ENCODE results near the gene AKNA. TPM values are rescaled to one million over a fixed set of nuclear protein-coding genes. Genes with fewer than 3 reads are reported as not detected.

The AKNA gene
- total RNA-seq, 1 donor from 2014 or later, result 43.1 TPM

GRCh38 chr9:114412048-114412683 is 24.4 kb upstream of the AKNA start:
- TF ChIP-seq CTCF (IDR thresholded peaks at IDR 0.05), result no peak
- DNase-seq (ENCODE audit: low spot score), result no peak
- peaks cover 20% of the 10 kb centered on the region for H3K4me1 Mint-ChIP-seq (ENCODE audit: low read depth)
- no peaks in the 10 kb centered on the region for H3K36me3 Mint-ChIP-seq (ENCODE audit: low read depth)
- no peaks in the 10 kb centered on the region for H3K27me3 Mint-ChIP-seq (ENCODE audit: low read depth)
- no peaks in the 10 kb centered on the region for H3K9me3 Mint-ChIP-seq (ENCODE audit: low read depth)
- H3K27ac Mint-ChIP-seq (ENCODE audit: unreplicated experiment), result no peak overlapping the region
- no peak overlapping the region for H3K4me3 Mint-ChIP-seq (ENCODE audit: unreplicated experiment)

- no peaks in the 10 kb centered on the region for H3K36me3 Mint-ChIP-seq (ENCODE audit: low read depth)
- no peaks in the 10 kb centered on the region for H3K9me3 Mint-ChIP-seq (ENCODE audit: low read depth)
- H3K4me3 Mint-ChIP-seq (ENCODE audit: unreplicated experiment), result no peak overlapping the region
- TF ChIP-seq CTCF (IDR thresholded peaks at IDR 0.05), result no peak
- peaks cover 20% of the 10 kb centered on the region for H3K4me1 Mint-ChIP-seq (ENCODE audit: low read depth)
- no peak for DNase-seq (ENCODE audit: low spot score)
- no peak overlapping the region for H3K27ac Mint-ChIP-seq (ENCODE audit: unreplicated experiment)
- H3K27me3 Mint-ChIP-seq (ENCODE audit: low read depth), result no peaks in the 10 kb centered on the region
Observed at GRCh38 chr9:114411452-114411851, 23.7 kb upstream of the AKNA start.

GRCh38 chr9:114410910-114411309 is 23.1 kb upstream of the AKNA start:
- Mint-ChIP-seq H3K4me1 (ENCODE audit: low read depth) (peaks cover 20% of the 10 kb centered on the region), H3K4me3 (ENCODE audit: unreplicated experiment) (no peak overlapping the region), H3K27me3 (ENCODE audit: low read depth) (no peaks in the 10 kb centered on the region), H3K36me3 (ENCODE audit: low read depth) (no peaks in the 10 kb centered on the region), H3K27ac (ENCODE audit: unreplicated experiment) (no peak overlapping the region), H3K9me3 (ENCODE audit: low read depth) (no peaks in the 10 kb centered on the region)
- TF ChIP-seq CTCF (IDR thresholded peaks at IDR 0.05), result no peak
- DNase-seq (ENCODE audit: low spot score), result no peak

- H3K4me1 Mint-ChIP-seq (ENCODE audit: low read depth), result peaks cover 24% of the 10 kb centered on the region
- DNase-seq (ENCODE audit: low spot score), result no peak
- no peak overlapping the region for H3K27ac Mint-ChIP-seq (ENCODE audit: unreplicated experiment)
- TF ChIP-seq CTCF (IDR thresholded peaks at IDR 0.05), result no peak
- no peaks in the 10 kb centered on the region for H3K36me3 Mint-ChIP-seq (ENCODE audit: low read depth)
- H3K27me3 Mint-ChIP-seq (ENCODE audit: low read depth), result no peaks in the 10 kb centered on the region
- no peak overlapping the region for H3K4me3 Mint-ChIP-seq (ENCODE audit: unreplicated experiment)
- H3K9me3 Mint-ChIP-seq (ENCODE audit: low read depth), result no peaks in the 10 kb centered on the region
Observed at GRCh38 chr9:114409842-114410241, 22.1 kb upstream of the AKNA start.

- Mint-ChIP-seq H3K36me3 (ENCODE audit: low read depth) (no peaks in the 10 kb centered on the region), H3K4me1 (ENCODE audit: low read depth) (peaks cover 21% of the 10 kb centered on the region), H3K4me3 (ENCODE audit: unreplicated experiment) (no peak overlapping the region), H3K27me3 (ENCODE audit: low read depth) (no peaks in the 10 kb centered on the region), H3K9me3 (ENCODE audit: low read depth) (no peaks in the 10 kb centered on the region), H3K27ac (ENCODE audit: unreplicated experiment) (no peak overlapping the region)
- DNase-seq (ENCODE audit: low spot score), result no peak
- TF ChIP-seq CTCF (IDR thresholded peaks at IDR 0.05), result no peak
Observed at GRCh38 chr9:114409103-114409780, 21.5 kb upstream of the AKNA start.

Measured in chondrocyte (in vitro differentiated cells).